Skin epidermis (tissue), 12 donors: ENCODE data around the gene NR1H4.
"Not testable (repeated sequence)": the region's sequence is repeated elsewhere in the genome, so short reads cannot be mapped to it uniquely, and the experiment has no call there.

Experiments
- H3K27ac ChIP-seq, 21 experiments: fragments of 200-600 bp; sonication (generic) in 11 of 21; one replicate each; pipeline ENCODE4 v1.5.0; 2020; ENCODE audit warnings: mild to moderate bottlenecking in 3 of 21, inconsistent platforms in 2 of 21, moderate library complexity in 2 of 21
- H3K4me3 ChIP-seq, 7 experiments: fragments of 200-600 bp; sonication (generic) in 2 of 7; one replicate each; pipeline ENCODE4 v1.5.0; 2020; ENCODE audit warnings: inconsistent platforms in 2 of 7, mild to moderate bottlenecking in 2 of 7, moderate library complexity in 1 of 7

The NR1H4 gene

GRCh38 chr12:100468126-100468525, 5.5 kb upstream of the NR1H4 start:
- no peak overlapping the region for H3K27ac ChIP-seq
- H3K4me3 ChIP-seq, result no peak overlapping the region

GRCh38 chr12:100472325-100472724, 1.3 kb upstream of the NR1H4 start:
- H3K4me3 ChIP-seq, result no peak overlapping the region
- H3K27ac ChIP-seq, result no peak overlapping the region

DNA sequence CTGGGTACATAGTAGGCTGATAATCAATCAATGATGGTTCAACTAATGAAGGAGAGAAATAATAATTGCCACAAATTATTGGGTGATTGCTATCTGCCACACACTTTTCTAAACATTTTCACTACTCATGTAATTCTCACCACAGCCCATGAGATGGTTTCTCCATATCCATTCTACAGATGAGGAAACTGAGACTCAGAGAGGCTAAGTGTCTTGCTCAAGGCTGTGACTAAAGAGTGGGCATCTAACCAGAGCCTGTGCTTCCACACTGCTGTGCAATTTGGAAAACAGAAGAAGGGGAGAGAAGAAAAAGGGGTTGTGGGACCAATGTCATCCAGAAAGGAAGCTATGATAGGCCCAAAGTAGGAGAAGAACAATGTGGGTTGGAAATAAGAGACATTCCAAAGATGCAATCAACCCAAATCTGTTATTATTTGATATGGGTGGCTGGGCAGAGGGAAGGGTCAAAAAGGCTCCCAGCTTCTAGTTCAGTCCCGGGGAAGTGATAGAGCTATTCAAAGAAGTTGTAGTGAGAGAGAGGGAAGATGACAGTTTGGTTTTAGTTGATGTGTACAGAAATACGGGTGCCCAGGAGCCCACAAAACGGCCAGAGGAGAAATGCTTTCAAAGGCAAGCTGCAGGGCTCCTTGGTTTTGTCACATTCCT, 483 bp upstream of the NR1H4 start:
- no peak overlapping the region for H3K27ac ChIP-seq
- H3K4me3 ChIP-seq, result no peak overlapping the region

DNA sequence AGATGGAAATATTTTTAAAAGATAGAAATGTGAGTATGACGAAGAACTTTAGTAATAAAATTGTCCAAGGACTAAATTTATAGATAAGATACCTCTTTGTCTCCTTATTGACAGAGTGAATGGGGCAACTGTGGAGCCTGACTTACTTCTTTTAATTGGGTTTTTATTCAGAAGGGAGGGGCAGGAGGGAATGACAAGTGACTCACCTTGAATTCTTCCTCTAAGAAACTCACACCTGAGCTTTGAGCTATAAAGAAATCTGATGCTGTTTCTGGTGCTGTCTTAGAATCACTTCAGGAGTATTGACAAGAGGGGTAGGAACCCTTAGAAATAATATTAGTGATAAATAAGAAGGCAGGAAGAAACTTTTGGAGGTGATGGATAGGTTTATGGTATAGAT, 951 bp downstream of the NR1H4 start:
- no peak overlapping the region for H3K4me3 ChIP-seq
- no peak overlapping the region for H3K27ac ChIP-seq

DNA sequence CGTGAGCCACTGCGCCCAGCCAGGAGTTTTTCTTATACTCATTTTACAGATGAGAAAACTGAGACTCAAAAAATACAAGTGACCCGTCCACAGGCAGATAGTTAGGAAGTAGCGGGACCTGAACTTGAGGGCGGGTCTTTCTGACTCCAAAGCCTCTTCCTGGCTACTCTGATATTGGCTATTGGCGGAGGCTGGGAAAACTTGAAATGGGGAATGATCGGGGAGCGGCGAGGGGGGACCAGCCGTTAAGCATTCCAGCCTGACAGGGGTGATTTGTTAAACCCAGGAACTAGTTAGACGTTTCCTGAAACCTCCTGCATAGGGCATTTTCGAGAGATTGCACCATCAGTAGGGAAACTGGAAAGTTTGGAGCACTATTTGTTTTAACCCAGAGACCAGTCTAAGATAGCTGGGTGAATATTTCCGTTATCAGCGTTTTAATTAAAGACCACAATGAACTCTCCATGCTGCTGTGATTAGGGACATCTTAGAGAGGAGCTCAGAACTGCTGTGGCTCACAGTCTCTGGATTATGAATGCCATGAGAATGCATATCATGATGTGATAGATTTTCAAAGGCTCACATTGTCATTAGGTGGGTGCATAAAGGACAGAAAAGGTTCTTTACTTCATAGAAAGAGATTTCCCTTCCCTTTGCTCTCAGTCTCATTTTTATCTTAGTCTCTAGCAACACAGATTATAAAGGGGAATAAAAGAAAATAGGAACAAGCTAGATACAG, 2.5 kb downstream of the NR1H4 start:
- Histone ChIP-seq H3K4me3 (no peak overlapping the region), H3K27ac (no peak overlapping the region)

GRCh38 chr12:100481021-100481420, 7.4 kb downstream of the NR1H4 start:
- Histone ChIP-seq H3K4me3 (no peak overlapping the region), H3K27ac (no peak overlapping the region)

- Histone ChIP-seq H3K27ac (no peak overlapping the region), H3K4me3 (no peak overlapping the region)
Observed at GRCh38 chr12:100484183-100484886, 10.7 kb downstream of the NR1H4 start.

DNA sequence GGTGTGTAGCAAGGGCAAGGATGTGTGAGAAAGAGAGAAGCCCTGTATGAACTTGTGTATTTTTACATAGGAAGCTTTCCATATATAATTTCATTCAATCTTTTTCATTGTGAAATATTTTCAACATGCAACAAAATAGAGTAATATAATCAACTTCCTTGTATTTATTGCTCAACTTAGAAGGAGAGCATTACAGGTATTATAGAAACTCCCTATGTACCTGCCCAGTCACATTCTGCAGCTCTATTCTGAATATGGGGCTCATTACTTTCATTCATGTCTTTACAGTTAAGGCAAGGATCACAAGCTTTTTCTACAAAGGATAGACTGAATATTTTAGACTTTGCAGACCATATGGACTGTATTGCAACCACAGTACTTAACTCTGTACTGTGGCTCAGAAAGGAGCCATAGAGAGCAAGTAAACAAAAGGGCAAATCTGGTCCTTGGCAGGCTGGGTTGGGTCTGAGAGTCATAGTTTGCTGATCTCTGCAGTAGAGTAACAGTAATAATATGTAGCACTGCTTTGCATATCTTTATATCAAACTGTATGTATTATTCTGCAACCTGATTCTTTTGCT, 11.3 kb downstream of the NR1H4 start:
- no peak overlapping the region for H3K4me3 ChIP-seq
- no peak overlapping the region for H3K27ac ChIP-seq

DNA sequence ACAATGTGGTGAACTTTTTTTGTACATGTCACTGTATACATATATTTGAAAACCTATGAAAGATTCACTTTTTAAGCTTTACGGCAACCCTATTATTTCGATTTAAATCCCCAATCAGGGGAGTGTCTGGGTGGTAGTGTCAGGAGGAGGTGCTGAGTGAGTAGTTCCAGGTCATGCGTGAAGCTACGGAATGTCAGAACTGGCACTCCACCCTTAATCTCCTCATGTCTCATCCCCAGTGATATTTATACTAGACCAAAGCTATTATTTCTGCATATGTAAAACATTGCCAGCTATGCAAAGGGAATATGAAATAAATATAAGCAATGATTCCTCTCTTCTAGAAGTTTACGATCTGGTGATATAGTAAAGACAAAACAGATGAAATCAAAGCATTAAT, 12.3 kb downstream of the NR1H4 start:
- no peak overlapping the region for H3K27ac ChIP-seq
- no peak overlapping the region for H3K4me3 ChIP-seq

GRCh38 chr12:100489251-100489820, 15.7 kb downstream of the NR1H4 start:
- Histone ChIP-seq H3K4me3 (no peak overlapping the region), H3K27ac (no peak overlapping the region)

GRCh38 chr12:100490056-100490455, 16.4 kb downstream of the NR1H4 start:
- Histone ChIP-seq H3K27ac (no peak overlapping the region), H3K4me3 (no peak overlapping the region)

DNA sequence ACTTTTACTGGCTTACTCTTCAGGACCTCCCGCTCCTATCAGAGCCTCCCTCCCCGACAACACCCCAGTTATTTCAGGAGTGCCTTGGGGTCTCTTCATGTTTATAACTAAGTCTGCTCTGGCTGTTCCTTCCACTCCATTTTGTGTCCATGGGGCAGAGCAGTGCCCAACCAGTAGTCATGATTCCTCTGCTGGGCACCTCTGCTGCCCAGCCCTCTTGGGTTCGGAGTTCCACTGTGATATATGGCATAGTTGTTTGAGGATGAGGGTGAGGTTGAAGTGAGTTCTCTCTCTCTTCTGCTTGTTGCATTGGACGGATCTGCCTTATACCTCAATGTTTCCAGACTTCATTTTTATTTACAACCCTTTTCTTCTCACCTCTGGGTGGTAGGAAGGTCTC, 17.4 kb downstream of the NR1H4 start:
- Histone ChIP-seq H3K4me3 (no peak overlapping the region), H3K27ac (no peak overlapping the region)

GRCh38 chr12:100493396-100494012, 19.8 kb downstream of the NR1H4 start:
- Histone ChIP-seq H3K27ac (no peak overlapping the region), H3K4me3 (no peak overlapping the region)

DNA sequence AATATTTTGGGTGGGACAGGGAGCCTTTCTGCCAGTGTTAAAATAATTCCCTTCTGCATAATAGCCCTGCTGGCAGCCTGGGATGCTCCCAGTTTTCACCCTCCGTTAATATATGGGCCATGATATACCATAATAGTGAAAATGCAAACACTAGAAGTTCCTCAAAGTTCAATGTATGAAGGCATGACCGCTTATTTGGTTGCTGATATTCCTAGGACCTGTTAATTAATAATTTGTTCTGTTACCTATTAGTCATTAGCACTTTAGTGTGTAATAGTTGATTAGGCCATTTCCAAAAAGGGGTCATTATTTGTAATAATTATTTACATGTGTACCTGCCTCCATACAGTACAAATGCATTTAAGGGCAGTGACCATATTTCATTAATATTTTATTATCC, 20.4 kb downstream of the NR1H4 start:
- Histone ChIP-seq H3K4me3 (no peak overlapping the region), H3K27ac (no peak overlapping the region)

- H3K27ac ChIP-seq, result no peak overlapping the region
Observed at GRCh38 chr12:100494538-100494937, 20.9 kb downstream of the NR1H4 start.

GRCh38 chr12:100497105-100497795, 23.6 kb downstream of the NR1H4 start:
- Histone ChIP-seq H3K27ac (no peak overlapping the region), H3K4me3 (no peak overlapping the region)

More at GRCh38 chr12:100494538-100494937, 20.9 kb downstream of the NR1H4 start:
- no peak overlapping the region for H3K4me3 ChIP-seq

GRCh38 chr12:100498141-100498540, 24.5 kb downstream of the NR1H4 start:
- Histone ChIP-seq H3K27ac (no peak overlapping the region), H3K4me3 (no peak overlapping the region)

GRCh38 chr12:100499416-100499815, 25.8 kb downstream of the NR1H4 start:
- H3K27ac ChIP-seq, result no peak overlapping the region
- H3K4me3 ChIP-seq, result no peak overlapping the region

GRCh38 chr12:100502718-100503117, 29.1 kb downstream of the NR1H4 start:
- H3K27ac ChIP-seq, H3K4me3 ChIP-seq: not testable (repeated sequence)
